ENCODE measurements around the gene ACTR3. TPM values are rescaled to one million over a fixed set of nuclear protein-coding genes. Genes with fewer than 3 reads are reported as not detected.

The ACTR3 gene
- total RNA-seq, 1 donor from 2014 or later = 255 TPM

DNA sequence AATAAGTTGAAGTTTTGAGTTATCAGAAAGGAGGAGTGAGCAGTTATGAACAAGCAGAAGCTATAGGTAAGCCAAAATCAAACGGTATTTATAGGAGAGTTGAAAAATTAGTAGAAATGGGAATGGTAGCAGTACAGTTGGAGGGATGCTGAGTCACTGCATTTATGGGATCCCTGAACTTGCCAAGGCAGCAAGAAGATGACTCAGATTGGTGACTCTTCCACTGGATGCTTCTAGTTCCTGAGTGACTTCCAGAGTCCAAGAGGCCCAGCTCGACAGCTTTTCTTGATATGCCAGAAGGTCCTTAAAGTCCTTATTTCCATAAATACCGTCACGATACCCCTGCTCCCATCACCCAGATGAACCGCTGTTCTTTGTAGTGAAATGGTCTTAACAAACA, 31.1 kb upstream of the ACTR3 start:
- peak; percentile 77 for DNase-seq (ENCODE audit: low read depth)
- TF ChIP-seq, protein P1, sequence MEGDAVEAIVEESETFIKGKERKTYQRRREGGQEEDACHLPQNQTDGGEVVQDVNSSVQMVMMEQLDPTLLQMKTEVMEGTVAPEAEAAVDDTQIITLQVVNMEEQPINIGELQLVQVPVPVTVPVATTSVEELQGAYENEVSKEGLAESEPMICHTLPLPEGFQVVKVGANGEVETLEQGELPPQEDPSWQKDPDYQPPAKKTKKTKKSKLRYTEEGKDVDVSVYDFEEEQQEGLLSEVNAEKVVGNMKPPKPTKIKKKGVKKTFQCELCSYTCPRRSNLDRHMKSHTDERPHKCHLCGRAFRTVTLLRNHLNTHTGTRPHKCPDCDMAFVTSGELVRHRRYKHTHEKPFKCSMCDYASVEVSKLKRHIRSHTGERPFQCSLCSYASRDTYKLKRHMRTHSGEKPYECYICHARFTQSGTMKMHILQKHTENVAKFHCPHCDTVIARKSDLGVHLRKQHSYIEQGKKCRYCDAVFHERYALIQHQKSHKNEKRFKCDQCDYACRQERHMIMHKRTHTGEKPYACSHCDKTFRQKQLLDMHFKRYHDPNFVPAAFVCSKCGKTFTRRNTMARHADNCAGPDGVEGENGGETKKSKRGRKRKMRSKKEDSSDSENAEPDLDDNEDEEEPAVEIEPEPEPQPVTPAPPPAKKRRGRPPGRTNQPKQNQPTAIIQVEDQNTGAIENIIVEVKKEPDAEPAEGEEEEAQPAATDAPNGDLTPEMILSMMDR (conservative IDR thresholded peaks at IDR 0.05; ENCODE audit: low read depth, low read length) = no peak
- H3K4me3 ChIP-seq (ENCODE audit: low read depth, low read length) = no peak overlapping the region

DNA sequence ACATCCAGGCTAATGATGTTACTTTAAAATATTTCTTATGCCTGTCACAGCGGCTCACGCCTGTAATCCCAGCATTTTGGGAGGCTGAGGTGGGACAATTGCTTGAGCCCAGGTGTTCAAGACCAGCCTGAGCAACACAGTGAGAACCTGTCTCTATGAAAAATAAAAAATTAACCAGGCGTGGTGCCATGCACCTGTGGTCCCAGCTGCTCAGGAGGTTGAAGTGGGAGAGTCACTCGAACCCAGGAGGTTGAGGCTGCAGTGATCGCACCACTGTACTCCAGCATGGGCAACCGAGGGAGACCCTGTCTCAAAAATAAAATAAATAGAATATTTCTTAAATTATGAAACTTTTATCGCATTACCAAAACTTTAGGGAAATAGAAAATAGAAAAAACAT, 28.1 kb upstream of the ACTR3 start:
- no peak overlapping the region for H3K4me3 ChIP-seq (ENCODE audit: low read depth, low read length)
- TF ChIP-seq, protein P1 (conservative IDR thresholded peaks at IDR 0.05; ENCODE audit: low read depth, low read length) = no peak
- DNase-seq (ENCODE audit: low read depth) = no peak

DNA sequence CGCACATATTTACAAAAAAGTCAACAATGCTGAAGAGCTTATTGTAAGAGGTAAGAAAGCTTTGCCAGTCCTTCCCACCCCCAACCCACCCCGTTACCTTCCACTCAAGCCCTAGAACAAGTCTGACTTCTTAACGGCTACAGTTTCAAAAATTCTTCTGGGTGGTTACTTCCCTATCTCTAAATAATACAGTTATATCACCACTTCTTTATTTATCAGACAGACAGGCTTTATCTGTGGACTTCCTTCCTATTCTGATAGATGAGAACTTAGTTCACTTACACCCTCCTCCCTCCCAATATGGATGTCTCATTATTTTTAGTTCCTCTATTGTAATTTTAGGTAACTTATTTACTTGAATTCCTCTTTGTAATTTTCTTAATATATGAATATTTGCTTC, 26.7 kb upstream of the ACTR3 start:
- DNase-seq (ENCODE audit: low read depth) = no peak
- TF ChIP-seq, protein P1 (conservative IDR thresholded peaks at IDR 0.05; ENCODE audit: low read depth, low read length) = no peak
- no peak overlapping the region for H3K4me3 ChIP-seq (ENCODE audit: low read depth, low read length)

DNA sequence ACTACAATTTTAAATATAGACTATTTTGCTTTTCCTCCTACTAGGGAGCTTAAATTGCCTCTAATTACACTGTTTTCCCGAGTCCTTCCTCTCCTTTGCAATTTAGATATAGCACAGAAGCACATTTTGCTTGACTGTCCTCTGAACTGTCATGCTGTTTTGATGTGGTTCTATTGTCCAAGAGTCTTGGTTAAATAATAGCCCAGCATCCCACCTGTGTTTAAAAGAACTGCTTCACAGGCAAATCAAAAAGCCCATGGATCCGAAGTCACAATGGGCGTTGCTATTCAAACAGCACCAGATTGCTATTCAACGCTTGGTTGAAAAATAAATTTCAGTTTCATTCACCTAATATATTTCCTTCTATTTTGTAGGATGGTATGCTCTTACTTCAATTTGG, 22.3 kb upstream of the ACTR3 start:
- no peak for DNase-seq (ENCODE audit: low read depth)
- H3K4me3 ChIP-seq (ENCODE audit: low read depth, low read length) = no peak overlapping the region
- TF ChIP-seq, protein P1 (conservative IDR thresholded peaks at IDR 0.05; ENCODE audit: low read depth, low read length) = no peak

DNA sequence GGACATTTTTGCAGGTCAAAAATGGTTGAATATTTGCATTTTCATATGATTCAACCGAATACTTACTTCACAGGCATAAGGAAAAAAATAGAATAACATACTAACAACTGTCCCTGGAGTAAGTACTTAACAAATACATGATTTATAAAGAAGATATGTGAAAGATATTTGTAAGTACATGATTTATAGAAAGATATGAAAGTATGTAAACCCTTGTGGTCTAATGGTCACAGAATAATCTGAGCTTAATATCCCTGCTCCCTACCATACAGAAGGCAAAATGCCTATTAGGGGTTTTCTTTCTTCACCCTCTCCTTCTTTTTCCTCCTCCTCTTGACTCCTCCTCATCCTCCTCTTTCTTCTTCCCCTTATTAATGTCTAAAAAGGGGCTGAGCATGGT, 20.6 kb upstream of the ACTR3 start:
- H3K4me3 ChIP-seq (ENCODE audit: low read depth, low read length) = no peak overlapping the region
- DNase-seq (ENCODE audit: low read depth) = no peak
- TF ChIP-seq, protein P1 (conservative IDR thresholded peaks at IDR 0.05; ENCODE audit: low read depth, low read length) = no peak

DNA sequence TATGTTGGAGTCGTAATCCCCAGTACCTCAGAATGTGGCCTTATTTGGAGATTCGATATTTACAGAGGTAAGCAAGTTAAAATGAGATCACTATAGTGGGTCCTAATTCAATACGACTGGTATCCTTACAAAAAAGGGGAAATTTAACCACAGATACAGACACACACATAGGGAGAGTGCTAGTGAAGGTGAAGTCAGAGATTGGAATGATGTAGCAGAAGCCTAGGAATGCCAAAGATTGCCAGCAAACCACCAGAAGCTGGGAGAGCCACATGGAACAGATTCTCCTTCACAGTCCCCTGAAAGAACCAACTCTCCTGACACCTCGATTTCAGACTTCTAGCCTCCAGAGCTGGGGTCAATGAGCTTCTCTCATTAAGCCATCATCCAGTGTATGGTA, 17.7 kb upstream of the ACTR3 start:
- H3K4me3 ChIP-seq (ENCODE audit: low read depth, low read length) = no peak overlapping the region
- TF ChIP-seq, protein P1 (conservative IDR thresholded peaks at IDR 0.05; ENCODE audit: low read depth, low read length) = no peak
- DNase-seq (ENCODE audit: low read depth) = no peak

DNA sequence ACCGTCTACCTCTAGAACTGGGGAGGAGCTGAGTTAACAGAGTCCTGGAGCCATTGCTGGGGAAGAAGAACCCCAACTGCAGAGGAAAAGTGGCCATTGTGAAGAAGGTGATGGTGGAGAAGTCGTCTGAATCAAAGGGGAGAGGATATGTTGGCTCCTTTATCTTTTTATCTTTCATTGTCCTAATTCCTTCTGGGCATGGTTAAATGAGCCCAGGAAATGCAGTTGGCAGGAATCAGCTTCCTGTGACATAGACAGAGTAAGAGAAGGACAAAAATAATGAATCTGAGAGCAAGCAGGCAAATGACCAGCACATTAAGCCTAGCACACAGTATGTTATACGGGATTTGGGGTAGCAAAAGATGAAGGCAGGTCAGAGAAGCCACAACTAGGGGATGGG, 16.0 kb upstream of the ACTR3 start:
- DNase-seq (ENCODE audit: low read depth) = no peak
- H3K4me3 ChIP-seq (ENCODE audit: low read depth, low read length) = no peak overlapping the region
- TF ChIP-seq, protein P1 (conservative IDR thresholded peaks at IDR 0.05; ENCODE audit: low read depth, low read length) = no peak

All from epithelial cell of proximal tubule (primary cell).